Tibial nerve (tissue), 3 donors: Measurements from ENCODE around the gene ASF1B.

ENCODE experiments used
- CTCF ChIP-seq, 5 experiments: fragments of 200-600 bp in 3 of 5; fragments of 450-650 bp in 2 of 5; sonication (generic) in 3 of 5; IDR thresholded peaks; one replicate each; pipeline ENCODE4 v1.5.1; 2016 to 2019; ENCODE audit warnings: antibody characterized with exemption in 5 of 5, mild to moderate bottlenecking in 3 of 5, moderate library complexity in 2 of 5
- POLR2A ChIP-seq, 2 donors: fragments of 450-650 bp; IDR thresholded peaks; one replicate each; pipeline ENCODE4 v1.6.1; 2017; ENCODE audit warnings: antibody characterized with exemption in 2 of 2, mild to moderate bottlenecking in 2 of 2, moderate library complexity in 2 of 2

- no peak for TF ChIP-seq CTCF (IDR thresholded peaks at IDR 0.05)
- TF ChIP-seq POLR2A (IDR thresholded peaks at IDR 0.05) = no peak
Observed at GRCh38 chr19:14159059-14159458, 22.7 kb upstream of the ASF1B start.
